ENCODE results near the gene TUBA1C. TPM values are rescaled to one million over a fixed set of nuclear protein-coding genes. Genes with fewer than 3 reads are reported as not detected.
A peak's percentile ranks its signal among the peaks of the same experiment; 100 is the strongest.

Gene TUBA1C
- total and polyA plus RNA-seq, 11 donors, result 35.2 to 554 (median 68.8) TPM

GRCh38 chr12:49223122-49223521 lies 41.8 kb upstream of the TUBA1C start:
- ATAC-seq (no peak), DNase-seq (no peak)
- Histone ChIP-seq H3K9me3 (no peaks in the 10 kb centered on the region), H3K4me1 (peaks cover 0 to 58% (median 8%) of the 10 kb centered on the region in 12 donors), H3K36me3 (no peaks in the 10 kb centered on the region), H3K27me3 (no peaks in the 10 kb centered on the region), H3K4me3 (no peak overlapping the region), H3K27ac (peak overlapping the region in 11 of 12 donors; percentile 47 to 93 (median 73))
- WGBS, 4 donors, result 89 to 98% (median 94%) methylated on average over 1 of the region's 1 CpG
- TF ChIP-seq POLR2A (IDR thresholded peaks at IDR 0.05), result no peak
- TF ChIP-seq CTCF (IDR thresholded peaks at IDR 0.05), result no peak
- intact Hi-C loops (cut with DNase I), result no loop called here

GRCh38 chr12:49223590-49224369 lies 41.1 kb upstream of the TUBA1C start:
- ATAC-seq (no peak), DNase-seq (no peak)
- TF ChIP-seq CTCF (IDR thresholded peaks at IDR 0.05), result no peak
- TF ChIP-seq POLR2A (IDR thresholded peaks at IDR 0.05), result no peak
- H3K27me3 ChIP-seq, result no peaks in the 10 kb centered on the region
- no peaks in the 10 kb centered on the region for H3K36me3 ChIP-seq
- intact Hi-C loops (cut with DNase I), result no loop called here
- 80 to 88% (median 85%) methylated on average over 3 of the region's 3 CpGs for WGBS, 4 donors
- H3K4me1 ChIP-seq, result peaks cover 0 to 58% (median 8%) of the 10 kb centered on the region in 12 donors
- H3K9me3 ChIP-seq, result no peaks in the 10 kb centered on the region
- peak overlapping the region in 6 of 12 donors; percentile 69 to 93 (median 80) for H3K27ac ChIP-seq
- H3K4me3 ChIP-seq, result no peak overlapping the region

GRCh38 chr12:49225576-49226166 lies 39.2 kb upstream of the TUBA1C start:
- DNase-seq, result no peak
- peak overlapping the region in 1 of 12 donors; percentile 15 for H3K27ac ChIP-seq
- H3K27me3 ChIP-seq, result no peaks in the 10 kb centered on the region
- H3K4me3 ChIP-seq, result no peak overlapping the region
- ATAC-seq, result no peak
- no peaks in the 10 kb centered on the region for H3K9me3 ChIP-seq
- 57 to 75% (median 63%) methylated on average over 7 of the region's 7 CpGs for WGBS, 4 donors
- H3K36me3 ChIP-seq, result no peaks in the 10 kb centered on the region
- H3K4me1 ChIP-seq, result peaks cover 0 to 62% (median 8%) of the 10 kb centered on the region in 12 donors
- intact Hi-C loops (cut with DNase I), result no loop called here
- TF ChIP-seq POLR2A (IDR thresholded peaks at IDR 0.05) (no peak), CTCF (IDR thresholded peaks at IDR 0.05) (peak in 2 of 12 donors; percentile 14 to 22)

GRCh38 chr12:49227713-49228112 lies 37.2 kb upstream of the TUBA1C start:
- Histone ChIP-seq H3K4me1 (peaks cover 0 to 62% (median 11%) of the 10 kb centered on the region in 12 donors), H3K27me3 (no peaks in the 10 kb centered on the region), H3K27ac (no peak overlapping the region), H3K9me3 (no peaks in the 10 kb centered on the region), H3K4me3 (no peak overlapping the region), H3K36me3 (no peaks in the 10 kb centered on the region)
- 94 to 99% (median 97%) methylated on average over 3 of the region's 3 CpGs for WGBS, 4 donors
- no peak for ATAC-seq
- DNase-seq, result no peak
- TF ChIP-seq CTCF (IDR thresholded peaks at IDR 0.05), result no peak
- no peak for TF ChIP-seq POLR2A (IDR thresholded peaks at IDR 0.05)
- intact Hi-C loops (cut with DNase I), result no loop called here
